Panc1 (cell line): ENCODE results near the gene PRKCZ. TPM values are rescaled to one million over a fixed set of nuclear protein-coding genes. Genes with fewer than 3 reads are reported as not detected.

Source experiments
- ATAC-seq: fragments of 200-7000 bp; cut with Tn5 transposase; 2 replicates; pipeline ENCODE4 v1.9.1; 2020; ENCODE audit warnings: mild to moderate bottlenecking, moderate library complexity
- BruUV-seq: library from RNA; stranded (reverse); fragments of 400-500 nt; replicated peaks from 2 replicates; lab custom pipeline; 2021; lab: Mats Ljungman, UMichigan
- CTCF ChIA-PET: fragments of 300-600 bp; sonication (Branson Sonifier 250); formaldehyde crosslinking; loops from one replicate; lab custom pipeline; 2022; ENCODE audit warnings: antibody characterized with exemption; lab: Charles Lee
- POLR2A ChIA-PET: fragments of 300-600 bp; sonication (Branson Sonifier 250); formaldehyde crosslinking; loops from one replicate; lab custom pipeline; 2022; ENCODE audit warnings: antibody characterized with exemption; lab: Charles Lee
- DNase-seq: peaks from one replicate; pipeline ENCODE4 v3.0.0-alpha.2; 2010; ENCODE audit warnings: low read depth, low spot score
- H3K27ac ChIP-seq: 2 replicates; pipeline ENCODE4 v1.5.1; 2011; ENCODE audit warnings: mild to moderate bottlenecking, low read length, inconsistent platforms
- H3K27me3 ChIP-seq: fragments of 200-500 bp; sonication (Bioruptor generic); 2 replicates; pipeline ENCODE4 v1.6.0; 2014; ENCODE audit warnings: low read length, inconsistent platforms; ENCODE audit not compliant: control insufficient read depth, insufficient read depth
- H3K36me3 ChIP-seq: fragments of 200-500 bp; sonication (Bioruptor generic); 2 replicates; pipeline ENCODE4 v1.5.1; 2014; ENCODE audit warnings: inconsistent platforms, mild to moderate bottlenecking, low read length, moderate library complexity; ENCODE audit not compliant: control insufficient read depth, insufficient read depth
- H3K4me1 ChIP-seq: 2 replicates; pipeline ENCODE4 v1.5.1; 2011; ENCODE audit warnings: inconsistent platforms, mild to moderate bottlenecking, low read length, moderate library complexity; ENCODE audit not compliant: control insufficient read depth, insufficient read depth
- H3K4me3 ChIP-seq, 2 experiments: 2 replicates each; pipeline ENCODE4 v1.5.1; 2011 to 2012; ENCODE audit warnings: low read depth in 2 of 2, low read length in 2 of 2, mild to moderate bottlenecking in 2 of 2, inconsistent platforms in 1 of 2, moderate library complexity in 1 of 2
- H3K9me3 ChIP-seq: fragments of 200-500 bp; sonication (Bioruptor generic); 2 replicates; pipeline ENCODE4 v1.5.1; 2014; ENCODE audit warnings: low read depth, mild to moderate bottlenecking, inconsistent platforms, low read length, moderate library complexity; ENCODE audit not compliant: control insufficient read depth, insufficient read depth
- POLR2AphosphoS5 ChIP-seq: IDR thresholded peaks from 2 replicates; pipeline ENCODE4 v1.6.1; 2012; ENCODE audit warnings: mild to moderate bottlenecking, low read depth, low read length, moderate library complexity
- REST ChIP-seq, 2 experiments: IDR thresholded peaks; 2 replicates each; pipeline ENCODE4 v1.6.1; 2011 to 2012; ENCODE audit warnings: low read depth in 2 of 2, control low read depth in 1 of 2, low read length in 1 of 2, mild to moderate bottlenecking in 1 of 2, moderate library complexity in 1 of 2; ENCODE audit not compliant: insufficient read depth in 1 of 2
- SIN3A ChIP-seq: IDR thresholded peaks from 2 replicates; pipeline ENCODE4 v1.6.1; 2012; ENCODE audit warnings: low read depth, mild to moderate bottlenecking, low read length, moderate library complexity, borderline replicate concordance; ENCODE audit not compliant: insufficient read depth
- TCF7L2 ChIP-seq: IDR thresholded peaks from 2 replicates; pipeline ENCODE4 v1.6.1; 2011; ENCODE audit warnings: mild to moderate bottlenecking, low read depth, low read length, inconsistent platforms
- in situ Hi-C: cut with HindIII; loops from 2 replicates; pipeline ENCODE4 v1.10.0; 2016; ENCODE audit warnings: low sequenced_read_pairs, low pct_unique_long_range_greater_than_20kb
- intact Hi-C: fragments of 100-400 bp; cut with micrococcal nuclease; formaldehyde crosslinking; loops from one replicate; pipeline ENCODE4 v1.10.0; 2022; ENCODE audit not compliant: unreplicated experiment
- total RNA-seq: library from RNA; stranded (reverse); gene quantifications from one replicate; pipeline ENCODE4 v1.2.1, GENCODE V29; 2021; ENCODE audit not compliant: unreplicated experiment
- TF ChIP-seq, protein P1 (sequence below): fragments of 450-650 bp; IDR thresholded peaks from 2 replicates; pipeline ENCODE4 v1.5.1; 2017; ENCODE audit warnings: mild to moderate bottlenecking

The PRKCZ gene
- total RNA-seq, 1 experiment from 2014 or later: 26.7 TPM

DNA sequence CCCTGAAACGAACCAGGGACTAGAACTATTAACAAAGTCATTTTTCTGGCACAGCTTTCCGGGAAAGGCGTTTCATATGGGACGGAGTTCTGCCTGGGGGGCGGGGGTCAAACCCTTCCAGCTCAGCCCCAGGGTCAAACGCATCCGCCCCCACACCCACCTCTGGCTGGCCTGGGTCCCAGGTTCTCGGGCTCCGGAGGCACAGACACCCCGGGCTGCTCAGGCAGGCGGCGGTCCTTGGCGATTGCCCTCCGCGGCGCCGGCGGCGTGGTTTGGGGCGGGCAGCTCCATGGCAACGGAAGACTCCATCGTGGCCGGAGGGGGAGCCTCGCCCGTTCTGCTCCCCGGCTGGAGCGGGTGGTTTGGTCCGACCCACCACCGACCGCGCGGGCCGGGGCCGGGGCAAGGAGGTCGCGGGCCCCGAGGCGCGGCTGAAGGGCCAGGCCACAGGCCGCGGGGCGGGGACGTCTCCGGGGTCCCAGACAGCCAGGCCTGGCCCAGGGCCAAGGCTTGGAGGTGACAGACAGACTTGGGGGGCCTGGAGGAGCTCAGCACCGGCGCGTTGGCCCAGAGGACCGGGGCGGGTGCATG, 46.6 kb upstream of the PRKCZ start, which contains the start of gene CFAP74:
TSS of gene CFAP74 (minus strand) at position 246 of the 591 bp plus-strand sequence. CDS start 12,830 bp downstream, outside the sequence.
- H3K9me3 ChIP-seq: no peaks in the 10 kb centered on the region
- in situ Hi-C loops (no loop called here), intact Hi-C loops (no loop called here)
- no peaks in the 10 kb centered on the region for H3K36me3 ChIP-seq
- H3K4me1 ChIP-seq: no peaks in the 10 kb centered on the region
- H3K27ac ChIP-seq: no peak within 1 kb of the TSS
- ChIA-PET CTCF (no interaction called here), POLR2A (no interaction called here)
- TF ChIP-seq, protein P1, sequence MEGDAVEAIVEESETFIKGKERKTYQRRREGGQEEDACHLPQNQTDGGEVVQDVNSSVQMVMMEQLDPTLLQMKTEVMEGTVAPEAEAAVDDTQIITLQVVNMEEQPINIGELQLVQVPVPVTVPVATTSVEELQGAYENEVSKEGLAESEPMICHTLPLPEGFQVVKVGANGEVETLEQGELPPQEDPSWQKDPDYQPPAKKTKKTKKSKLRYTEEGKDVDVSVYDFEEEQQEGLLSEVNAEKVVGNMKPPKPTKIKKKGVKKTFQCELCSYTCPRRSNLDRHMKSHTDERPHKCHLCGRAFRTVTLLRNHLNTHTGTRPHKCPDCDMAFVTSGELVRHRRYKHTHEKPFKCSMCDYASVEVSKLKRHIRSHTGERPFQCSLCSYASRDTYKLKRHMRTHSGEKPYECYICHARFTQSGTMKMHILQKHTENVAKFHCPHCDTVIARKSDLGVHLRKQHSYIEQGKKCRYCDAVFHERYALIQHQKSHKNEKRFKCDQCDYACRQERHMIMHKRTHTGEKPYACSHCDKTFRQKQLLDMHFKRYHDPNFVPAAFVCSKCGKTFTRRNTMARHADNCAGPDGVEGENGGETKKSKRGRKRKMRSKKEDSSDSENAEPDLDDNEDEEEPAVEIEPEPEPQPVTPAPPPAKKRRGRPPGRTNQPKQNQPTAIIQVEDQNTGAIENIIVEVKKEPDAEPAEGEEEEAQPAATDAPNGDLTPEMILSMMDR: no peak
- TF ChIP-seq SIN3A (no peak), TCF7L2 (no peak), REST (IDR thresholded peaks at IDR 0.05; ENCODE audit: insufficient read depth in 1 of 2, low read depth in 2 of 2, low read length in 1 of 2) (no peak)
- H3K27me3 ChIP-seq: no peaks in the 10 kb centered on the region
- H3K4me3 ChIP-seq: no peak within 1 kb of the TSS
- BruUV-seq: no TSS peak
- ATAC-seq (no peak), DNase-seq (no peak)

DNA sequence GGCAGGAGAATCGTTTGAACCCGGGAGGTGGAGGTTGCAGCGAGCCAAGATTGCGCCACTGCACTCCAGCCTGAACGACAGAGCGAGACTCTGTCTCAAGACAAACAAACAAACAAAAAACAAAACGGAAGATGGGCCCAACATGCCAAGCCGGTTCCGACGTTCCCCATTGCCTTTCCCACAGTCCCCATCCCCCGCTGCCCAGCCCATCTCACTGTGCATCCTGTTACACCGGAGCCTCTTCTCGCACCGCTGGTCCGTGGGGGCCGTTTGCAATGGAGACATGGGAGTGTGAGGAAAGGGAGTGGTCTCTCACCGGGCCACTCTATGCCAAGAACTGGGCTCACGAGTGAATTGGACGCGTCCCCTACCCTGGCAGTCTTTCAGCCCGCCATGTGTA, 45.4 kb upstream of the PRKCZ start:
- CTCF ChIA-PET: no interaction called here
- no TSS peak for BruUV-seq
- H3K4me3 ChIP-seq: no peak overlapping the region
- in situ Hi-C loops: no loop called here
- no peaks in the 10 kb centered on the region for H3K9me3 ChIP-seq
- TF ChIP-seq SIN3A: no peak
- TF ChIP-seq POLR2AphosphoS5: no peak
- TF ChIP-seq REST (IDR thresholded peaks at IDR 0.05; ENCODE audit: insufficient read depth in 1 of 2, low read depth in 2 of 2, low read length in 1 of 2): no peak
- TF ChIP-seq TCF7L2: no peak
- TF ChIP-seq, protein P1: no peak
- DNase-seq: no peak
- no peak overlapping the region for H3K27ac ChIP-seq
- ATAC-seq: no peak
- POLR2A ChIA-PET: no interaction called here
- H3K36me3 ChIP-seq: no peaks in the 10 kb centered on the region
- no peaks in the 10 kb centered on the region for H3K4me1 ChIP-seq
- H3K27me3 ChIP-seq: no peaks in the 10 kb centered on the region
- intact Hi-C loops: no loop called here
